K562 (cell line): ENCODE data around the gene WDR47. TPM values are rescaled to one million over a fixed set of nuclear protein-coding genes. Genes with fewer than 3 reads are reported as not detected.

Experiments
- BRD4 ChIP-seq: fragments of 200-600 bp; sonication (generic); IDR thresholded peaks from 2 replicates; pipeline ENCODE4 v1.6.1; 2017; ENCODE audit warnings: inconsistent platforms
- CCAR2 ChIP-seq: fragments of 200-400 bp; formaldehyde crosslinking; IDR thresholded peaks from 2 replicates; pipeline ENCODE4 v1.6.1; 2017; ENCODE audit warnings: mild to moderate bottlenecking, low read depth, low read length
- CTBP1 ChIP-seq: fragments of 450-650 bp; IDR thresholded peaks from 2 replicates; pipeline ENCODE4 v1.6.1; 2016; ENCODE audit warnings: borderline replicate concordance
- EGR1 ChIP-seq: fragments of 450-650 bp; conservative IDR thresholded peaks from 2 replicates; pipeline ENCODE4 v1.6.1; 2017; ENCODE audit warnings: mild to moderate bottlenecking
- EP400 ChIP-seq: fragments of 450-650 bp; IDR thresholded peaks from 2 replicates; pipeline ENCODE4 v1.6.1; 2017; ENCODE audit warnings: antibody characterized with exemption, mild to moderate bottlenecking, moderate library complexity
- FOXK1 ChIP-seq: sonication (generic); formaldehyde crosslinking; IDR thresholded peaks from 2 replicates; pipeline ENCODE4 v1.8.0; 2022; ENCODE audit warnings: missing genetic modification reagents, mild to moderate bottlenecking, borderline replicate concordance
- GABPB1 ChIP-seq: sonication (generic); formaldehyde crosslinking; IDR thresholded peaks from 2 replicates; pipeline ENCODE4 v1.8.0; 2022; ENCODE audit warnings: mild to moderate bottlenecking, missing genetic modification reagents
- GTF2A2 ChIP-seq: IDR thresholded peaks from 2 replicates; pipeline ENCODE4 v1.6.1; 2016; ENCODE audit warnings: mild to moderate bottlenecking, missing genetic modification characterization, missing compliant biosample characterization
- LCOR ChIP-seq: sonication (generic); formaldehyde crosslinking; IDR thresholded peaks from 2 replicates; pipeline ENCODE4 v1.8.0; 2022; ENCODE audit warnings: mild to moderate bottlenecking, missing genetic modification reagents
- MAZ ChIP-seq, 2 experiments: fragments of 450-650 bp in 1 of 2; sonication (generic) in 1 of 2; formaldehyde crosslinking; IDR thresholded peaks in 1 of 2; conservative IDR thresholded peaks in 1 of 2; 2 replicates each; pipeline versions ENCODE4 v1.4.0 to v1.5.0; 2020; ENCODE audit warnings: mild to moderate bottlenecking in 1 of 2, missing genetic modification reagents in 1 of 2
- MEF2A ChIP-seq: IDR thresholded peaks from 2 replicates; pipeline ENCODE4 v1.6.1; 2011; ENCODE audit warnings: low read depth, mild to moderate bottlenecking, low read length, moderate library complexity; ENCODE audit not compliant: control insufficient read depth
- MYC ChIP-seq, 2 experiments: fragments of 250-450 bp in 1 of 2; sonication (Bioruptor Pico) in 1 of 2; IDR thresholded peaks; 2 replicates each; pipeline versions ENCODE4 v1.5.1 to v1.6.1; 2012 to 2021; ENCODE audit warnings: low read depth in 2 of 2, borderline replicate concordance in 1 of 2, improper control_type of control experiment in 1 of 2, low read length in 1 of 2, mild to moderate bottlenecking in 1 of 2, moderate library complexity in 1 of 2
- POLR3G ChIP-seq: IDR thresholded peaks from 2 replicates; pipeline ENCODE4 v1.6.1; 2011; ENCODE audit not compliant: insufficient read length, insufficient replicate concordance; ENCODE audit errors: extremely low read depth
- SMAD1 ChIP-seq: fragments of 150-350 bp; IDR thresholded peaks from 2 replicates; pipeline ENCODE4 v1.6.1; 2014; ENCODE audit warnings: low read length, low read depth; ENCODE audit not compliant: partially characterized antibody
- SMAD2 ChIP-seq: fragments of 150-350 bp; IDR thresholded peaks from 2 replicates; pipeline ENCODE4 v1.6.1; 2014; ENCODE audit warnings: low read depth, mild to moderate bottlenecking, low read length
- SREBF1 ChIP-seq: fragments of 150-350 bp; IDR thresholded peaks from 2 replicates; pipeline ENCODE4 v1.6.1; 2014; ENCODE audit warnings: antibody characterized with exemption, low read depth, low read length, borderline replicate concordance
- STAT5A ChIP-seq: IDR thresholded peaks from 2 replicates; pipeline ENCODE4 v1.6.1; 2012; ENCODE audit warnings: low read length, inconsistent platforms, borderline replicate concordance
- XRCC3 ChIP-seq: fragments of 450-650 bp; IDR thresholded peaks from 2 replicates; pipeline ENCODE4 v1.6.1; 2017; ENCODE audit warnings: mild to moderate bottlenecking, moderate library complexity
- ZNF445 ChIP-seq: fragments of 250-450 bp; sonication (Bioruptor Pico); IDR thresholded peaks from 2 replicates; pipeline ENCODE4 v1.4.0; 2020; ENCODE audit warnings: low read depth, mild to moderate bottlenecking, moderate library complexity
- ZNF551 ChIP-seq: fragments of 250-450 bp; sonication (Bioruptor Pico); IDR thresholded peaks from 2 replicates; pipeline ENCODE4 v1.5.0; 2021; ENCODE audit warnings: mild to moderate bottlenecking, moderate library complexity
- ZNF766 ChIP-seq: fragments of 200-800 bp; sonication (Bioruptor generic); conservative IDR thresholded peaks from 2 replicates; pipeline ENCODE4 v1.6.1; 2016; ENCODE audit warnings: missing genetic modification characterization, missing compliant biosample characterization
- ZNF780A ChIP-seq: fragments of 250-450 bp; sonication (Bioruptor Pico); IDR thresholded peaks from 2 replicates; pipeline ENCODE4 v1.5.0; 2021; ENCODE audit warnings: mild to moderate bottlenecking
- polyA plus RNA-seq, 8 experiments: library from polyadenylated mRNA; depleted of rRNA in 4 of 8; stranded (reverse) in 5 of 8; unstranded in 3 of 8; fragments of >200 nt; fragmentation: Nextera tagmentation in 2 of 8; fragmentation: Illumina TruSeq in 1 of 8; extraction: Ambion mirVana in 2 of 8; extraction: Trizol in 1 of 8; gene quantifications; 2 replicates each; pipeline versions ENCODE4 v1.2.1 to v1.2.3, GENCODE V29; 2011 to 2014; ENCODE audit warnings: inconsistent platforms in 1 of 8, missing spikeins in 1 of 8
- total RNA-seq, 7 experiments: library from RNA; depleted of rRNA in 6 of 7; stranded (reverse); fragments of >200 nt in 6 of 7; fragmentation: Illumina TruSeq in 2 of 7; extraction: Trizol in 2 of 7; gene quantifications; 2 replicates each; pipeline versions ENCODE4 v1.2.1 to v1.2.3, GENCODE V29; 2011 to 2021; ENCODE audit warnings: low replicate concordance in 1 of 7
- TF ChIP-seq, protein P1 (sequence below): sonication (generic); formaldehyde crosslinking; IDR thresholded peaks from 2 replicates; pipeline ENCODE4 v1.8.1; 2023; ENCODE audit warnings: mild to moderate bottlenecking, missing genetic modification reagents
- TF ChIP-seq, protein P2 (sequence below), 2 experiments: IDR thresholded peaks in 1 of 2; conservative IDR thresholded peaks in 1 of 2; 2 replicates each; pipeline ENCODE4 v1.6.1; 2016; ENCODE audit warnings: low read depth in 2 of 2, mild to moderate bottlenecking in 1 of 2, missing compliant biosample characterization in 1 of 2, missing genetic modification characterization in 1 of 2, moderate library complexity in 1 of 2

Gene WDR47
- total and polyA plus RNA-seq, 9 of the 15 experiments (the other 6 are each of a cell fraction or from before 2014, with no cell fraction given), result 1.3 to 10.1 (median 4.9) TPM

DNA sequence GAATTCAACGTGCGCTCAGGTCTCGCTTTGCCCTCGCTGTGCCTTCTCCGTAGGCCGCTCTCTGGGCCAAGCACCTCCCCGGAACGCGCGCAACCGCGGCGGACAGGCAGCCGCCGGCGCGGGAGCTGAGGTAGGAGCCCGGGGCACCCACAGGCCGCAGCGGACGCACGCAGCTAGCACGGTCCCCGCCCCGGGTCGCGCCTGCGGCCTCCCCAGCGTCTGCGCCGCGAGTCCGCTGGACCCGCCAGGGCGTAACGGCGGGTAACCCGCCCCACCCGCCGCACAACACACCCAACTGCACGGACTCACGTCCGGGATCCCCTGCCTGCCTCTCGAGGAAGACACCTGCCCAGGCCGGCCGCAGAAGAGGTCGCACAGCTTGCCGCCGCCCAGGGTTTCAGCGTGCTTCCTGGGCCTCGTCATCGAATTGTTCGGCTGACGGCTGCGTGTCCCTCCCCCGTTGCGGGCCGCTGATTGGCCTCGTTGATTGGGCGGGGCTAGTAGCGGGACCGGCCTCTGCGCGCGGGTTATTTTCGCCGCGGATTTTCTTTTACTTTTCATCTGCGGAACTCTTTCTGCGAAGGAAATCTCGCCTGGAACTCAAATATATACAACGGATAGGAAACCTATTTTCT, 78.7 kb downstream of the WDR47 start, which contains the start of gene CLCC1 (continued):
- TF ChIP-seq, protein P1, sequence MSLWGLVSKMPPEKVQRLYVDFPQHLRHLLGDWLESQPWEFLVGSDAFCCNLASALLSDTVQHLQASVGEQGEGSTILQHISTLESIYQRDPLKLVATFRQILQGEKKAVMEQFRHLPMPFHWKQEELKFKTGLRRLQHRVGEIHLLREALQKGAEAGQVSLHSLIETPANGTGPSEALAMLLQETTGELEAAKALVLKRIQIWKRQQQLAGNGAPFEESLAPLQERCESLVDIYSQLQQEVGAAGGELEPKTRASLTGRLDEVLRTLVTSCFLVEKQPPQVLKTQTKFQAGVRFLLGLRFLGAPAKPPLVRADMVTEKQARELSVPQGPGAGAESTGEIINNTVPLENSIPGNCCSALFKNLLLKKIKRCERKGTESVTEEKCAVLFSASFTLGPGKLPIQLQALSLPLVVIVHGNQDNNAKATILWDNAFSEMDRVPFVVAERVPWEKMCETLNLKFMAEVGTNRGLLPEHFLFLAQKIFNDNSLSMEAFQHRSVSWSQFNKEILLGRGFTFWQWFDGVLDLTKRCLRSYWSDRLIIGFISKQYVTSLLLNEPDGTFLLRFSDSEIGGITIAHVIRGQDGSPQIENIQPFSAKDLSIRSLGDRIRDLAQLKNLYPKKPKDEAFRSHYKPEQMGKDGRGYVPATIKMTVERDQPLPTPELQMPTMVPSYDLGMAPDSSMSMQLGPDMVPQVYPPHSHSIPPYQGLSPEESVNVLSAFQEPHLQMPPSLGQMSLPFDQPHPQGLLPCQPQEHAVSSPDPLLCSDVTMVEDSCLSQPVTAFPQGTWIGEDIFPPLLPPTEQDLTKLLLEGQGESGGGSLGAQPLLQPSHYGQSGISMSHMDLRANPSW (CRISPR knock-in tag), result peak; percentile 97
- no peak for TF ChIP-seq POLR3G
- TF ChIP-seq ZNF445 (CRISPR knock-in tag), result no peak
- peak; percentile 63 to 83 for TF ChIP-seq MAZ (CRISPR knock-in tag; conservative IDR thresholded peaks at IDR 0.05 in 1 of 2, IDR thresholded peaks at IDR 0.05 in 1 of 2)
- peak; percentile 83 for TF ChIP-seq GABPB1 (CRISPR knock-in tag)
- TF ChIP-seq SREBF1, result no peak
- TF ChIP-seq SMAD1, result peak; percentile 79
- TF ChIP-seq LCOR (CRISPR knock-in tag), result peak; percentile 39; the same call in 1 of the 2 replicates
- TF ChIP-seq CTBP1, result peak; percentile 95
- no peak for TF ChIP-seq STAT5A
- no peak for TF ChIP-seq XRCC3
- peak; percentile 97 for TF ChIP-seq EP400
- TF ChIP-seq GTF2A2 (tag), result no peak
- peak; percentile 91 for TF ChIP-seq MYC (IDR thresholded peaks at IDR 0.05; ENCODE audit: low read depth, low read length)
- no peak; the same call in 1 of the 2 replicates for TF ChIP-seq MYC (CRISPR knock-in tag; IDR thresholded peaks at IDR 0.05; ENCODE audit: borderline replicate concordance, low read depth)
- TF ChIP-seq ZNF766 (CRISPR knock-in tag), result peak; percentile 40; the same call in 1 of the 2 replicates
- 0 out of 2 replicates have a peak, but pooled peaks have one; percentile 71 for TF ChIP-seq FOXK1
- TF ChIP-seq BRD4, result peak; percentile 88
- peak; percentile 53 for TF ChIP-seq EGR1
- no peak for TF ChIP-seq MEF2A
- no peak for TF ChIP-seq ZNF780A (CRISPR knock-in tag)
- TF ChIP-seq SMAD2, result no peak
- no peak for TF ChIP-seq CCAR2
- TF ChIP-seq ZNF551 (CRISPR knock-in tag), result no peak
- TF ChIP-seq, protein P2, sequence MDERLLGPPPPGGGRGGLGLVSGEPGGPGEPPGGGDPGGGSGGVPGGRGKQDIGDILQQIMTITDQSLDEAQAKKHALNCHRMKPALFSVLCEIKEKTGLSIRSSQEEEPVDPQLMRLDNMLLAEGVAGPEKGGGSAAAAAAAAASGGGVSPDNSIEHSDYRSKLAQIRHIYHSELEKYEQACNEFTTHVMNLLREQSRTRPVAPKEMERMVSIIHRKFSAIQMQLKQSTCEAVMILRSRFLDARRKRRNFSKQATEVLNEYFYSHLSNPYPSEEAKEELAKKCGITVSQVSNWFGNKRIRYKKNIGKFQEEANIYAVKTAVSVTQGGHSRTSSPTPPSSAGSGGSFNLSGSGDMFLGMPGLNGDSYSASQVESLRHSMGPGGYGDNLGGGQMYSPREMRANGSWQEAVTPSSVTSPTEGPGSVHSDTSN (CRISPR knock-in tag; IDR thresholded peaks at IDR 0.05; ENCODE audit: low read depth), result no peak
- TF ChIP-seq, protein P2 (tag; conservative IDR thresholded peaks at IDR 0.05; ENCODE audit: low read depth), result no peak
